ENCODE measurements around the gene BRIX1.

DNA sequence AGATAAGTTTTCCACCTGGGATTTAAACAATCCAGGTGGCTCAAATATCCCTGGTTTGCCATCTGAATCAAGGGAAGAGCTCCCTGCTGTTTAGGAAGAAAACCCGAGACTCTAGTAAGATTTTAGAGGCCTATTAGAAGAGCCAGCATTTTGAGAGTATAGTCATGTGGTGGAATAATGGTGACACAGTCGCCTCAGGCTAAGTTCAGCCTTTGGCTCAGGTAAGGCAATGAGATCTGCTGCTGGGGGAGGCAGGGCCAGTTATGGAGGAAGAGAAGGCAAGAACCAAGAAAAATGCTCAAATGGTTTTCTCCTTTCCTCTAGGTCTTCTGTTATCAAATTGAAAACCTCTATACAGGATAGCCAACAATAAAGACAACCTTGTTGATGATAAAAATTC is 16.4 kb upstream of the BRIX1 start:
- no peak for TF ChIP-seq EZH2 (IDR thresholded peaks at IDR 0.05)
- TF ChIP-seq POLR2AphosphoS5 (IDR thresholded peaks at IDR 0.05; ENCODE audit: borderline replicate concordance, low read depth, low read length) = no peak
